Stimulated activated CD8-positive, alpha-beta memory T cell treated with anti-CD3 and anti-CD28 coated beads, Interleukin-15, amount 100 ng/mL, for 1 hour (primary cell): Measurements from ENCODE around the gene CALN1.
"Not testable (repeated sequence)": the region's sequence is repeated elsewhere in the genome, so short reads cannot be mapped to it uniquely, and the experiment has no call there.

Experiments
- DNase-seq: peaks from one replicate; pipeline ENCODE4 v3.0.0-alpha.2; 2020; ENCODE audit warnings: low read depth

Gene CALN1

DNA sequence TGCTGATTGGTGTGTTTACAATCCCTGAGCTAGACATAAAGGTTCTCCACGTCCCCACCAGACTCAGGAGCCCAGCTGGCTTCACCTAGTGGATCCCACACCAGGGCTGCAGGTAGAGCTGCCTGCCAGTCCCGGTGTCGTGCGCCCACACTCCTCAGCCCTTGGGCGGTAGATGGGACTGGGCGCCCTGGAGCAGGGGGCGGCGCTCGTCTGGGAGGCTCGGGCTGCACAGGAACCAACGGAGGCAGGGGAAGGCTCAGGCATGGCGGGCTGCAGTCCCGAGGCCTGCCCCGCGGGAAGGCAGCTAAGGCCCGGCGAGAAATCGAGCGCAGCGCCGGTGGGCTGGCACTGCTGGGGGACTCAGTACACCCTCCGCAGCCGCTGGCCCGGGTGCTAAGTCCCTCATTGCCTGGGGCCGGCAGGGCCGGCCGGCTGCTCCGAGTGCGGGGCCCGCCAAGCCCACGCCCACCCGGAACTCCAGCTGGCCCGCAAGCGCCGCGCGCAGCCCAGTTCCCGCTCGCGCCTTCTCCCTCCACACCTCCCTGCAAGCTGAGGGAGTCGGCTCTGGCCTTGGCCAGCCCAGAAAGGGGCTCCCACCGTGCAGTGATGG, 674.1 kb downstream of the CALN1 start:
- DNase-seq = not testable (repeated sequence)

DNA sequence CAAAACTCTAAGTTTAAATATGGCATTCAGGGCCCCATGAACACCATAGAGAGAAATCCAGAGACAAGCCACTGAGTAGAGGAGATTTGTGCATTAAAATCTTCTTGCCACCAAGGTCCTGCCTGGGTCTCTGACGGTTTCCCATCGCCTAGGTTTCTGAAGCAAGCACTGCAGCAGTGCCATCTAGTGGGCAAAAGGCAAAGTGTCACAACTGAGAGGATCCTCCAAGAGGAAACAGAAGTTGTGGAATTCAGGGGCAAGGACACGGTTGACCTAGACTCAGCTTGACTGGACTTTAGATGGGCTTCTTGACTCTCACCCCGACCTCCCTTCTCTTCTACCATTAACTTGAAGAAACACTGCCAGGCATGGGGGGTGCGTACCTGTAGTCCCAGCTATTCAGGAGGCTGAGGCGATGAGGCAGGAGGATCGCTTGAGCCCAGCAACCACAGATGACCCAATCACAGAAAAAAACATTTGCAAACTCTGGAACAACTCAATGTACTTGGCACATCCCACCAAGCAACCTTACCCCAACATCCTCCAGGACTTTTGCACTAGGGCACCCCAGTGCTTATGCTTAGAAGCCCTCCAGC, 676.1 kb downstream of the CALN1 start:
- DNase-seq = peak; percentile 4

DNA sequence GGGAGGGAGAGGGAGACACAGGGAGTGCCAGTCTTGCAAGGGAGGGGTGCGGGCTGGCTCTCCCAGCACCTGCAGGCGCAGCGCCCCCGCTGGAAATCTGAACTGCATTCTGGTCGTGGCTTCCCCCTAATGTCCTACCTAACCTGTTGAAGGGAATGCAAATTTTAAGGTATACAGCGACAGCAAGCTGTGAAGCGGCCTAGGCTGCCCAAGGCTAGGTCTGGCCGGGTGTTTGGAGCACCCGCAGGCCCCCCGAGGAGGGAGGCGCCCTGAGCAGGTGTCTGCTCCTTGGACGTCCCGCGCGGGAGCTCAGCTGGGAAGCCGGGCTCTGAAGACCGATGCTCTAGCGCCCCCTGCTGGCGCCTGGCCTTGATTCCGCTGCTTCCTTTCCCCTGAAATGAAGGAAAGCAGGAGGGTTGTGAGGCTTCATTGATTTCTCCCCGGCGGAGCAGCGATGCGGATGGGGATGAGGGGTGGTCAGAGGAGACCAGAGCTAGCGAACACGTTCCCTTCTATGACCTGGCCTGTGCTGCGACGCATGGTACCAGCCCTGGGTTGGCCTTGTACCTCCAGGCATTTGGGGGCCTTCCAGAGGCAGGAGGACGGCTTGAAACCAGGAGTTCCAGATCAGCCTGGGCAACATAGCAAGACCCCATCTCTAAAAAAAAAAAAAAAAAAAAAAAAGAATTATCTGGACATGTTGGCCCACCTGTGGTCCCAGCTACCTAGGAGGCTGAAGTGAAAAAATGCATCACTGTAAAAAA, 678.8 kb downstream of the CALN1 start:
- DNase-seq = peak; percentile 14

GRCh38 chr7:71731740-71732139, 680.4 kb downstream of the CALN1 start:
- no peak for DNase-seq
